SU-DHL-6 (cell line): ENCODE results near the gene GDPGP1.

ENCODE experiments used
- CTCF ChIP-seq: fragments of 200-600 bp; sonication (generic); IDR thresholded peaks from one replicate; pipeline ENCODE4 v1.5.1; 2017; ENCODE audit warnings: antibody characterized with exemption, mild to moderate bottlenecking, low read length, moderate library complexity; ENCODE audit not compliant: insufficient read depth, poor library complexity, severe bottlenecking
- EZH2phosphoT487 ChIP-seq: fragments of 200-600 bp; sonication (generic), shearing (Covaris generic); conservative IDR thresholded peaks from 2 replicates; pipeline ENCODE4 v1.6.1; 2018; ENCODE audit warnings: mild to moderate bottlenecking, antibody characterized with exemption, low read length, moderate library complexity, mixed read lengths

GRCh38 chr15:90223441-90224165, 10.4 kb upstream of the GDPGP1 start:
- no peak for TF ChIP-seq CTCF
- no peak for TF ChIP-seq EZH2phosphoT487
